Chondrocyte (in vitro differentiated cells): ENCODE results near the gene KLF8. TPM values are rescaled to one million over a fixed set of nuclear protein-coding genes. Genes with fewer than 3 reads are reported as not detected.

Source experiments
- DNase-seq: peaks from one replicate; pipeline ENCODE4 v3.0.0; 2021; ENCODE audit warnings: mixed read lengths, low spot score
- H3K27ac Mint-ChIP-seq: one replicate; pipeline ENCODE4 v1.8.0; 2021; ENCODE audit warnings: mild to moderate bottlenecking, moderate library complexity, mixed read lengths; ENCODE audit not compliant: unreplicated experiment
- H3K27me3 Mint-ChIP-seq: 2 replicates; pipeline ENCODE4 v1.8.0; 2021; ENCODE audit warnings: low read depth, mixed read lengths
- H3K36me3 Mint-ChIP-seq: 2 replicates; pipeline ENCODE4 v1.8.0; 2021; ENCODE audit warnings: low read depth, mixed read lengths
- H3K4me1 Mint-ChIP-seq: 2 replicates; pipeline ENCODE4 v1.8.0; 2021; ENCODE audit warnings: low read depth, mild to moderate bottlenecking, mixed read lengths
- H3K4me3 Mint-ChIP-seq: one replicate; pipeline ENCODE4 v1.8.0; 2021; ENCODE audit warnings: mild to moderate bottlenecking, moderate library complexity, mixed read lengths; ENCODE audit not compliant: unreplicated experiment
- H3K9me3 Mint-ChIP-seq: 2 replicates; pipeline ENCODE4 v1.8.0; 2021; ENCODE audit warnings: low read depth, mixed read lengths
- total RNA-seq: library from RNA; stranded (reverse); gene quantifications from 3 replicates; pipeline ENCODE4 v1.2.1, GENCODE V29; 2021
- TF ChIP-seq, protein P1 (sequence below): fragments of 200-600 bp; sonication (generic); IDR thresholded peaks from 2 replicates; pipeline ENCODE4 v1.5.0; 2021; ENCODE audit warnings: antibody characterized with exemption, mild to moderate bottlenecking, moderate library complexity

KLF8 gene
- total RNA-seq, 1 donor from 2014 or later: 1.4 TPM

DNA sequence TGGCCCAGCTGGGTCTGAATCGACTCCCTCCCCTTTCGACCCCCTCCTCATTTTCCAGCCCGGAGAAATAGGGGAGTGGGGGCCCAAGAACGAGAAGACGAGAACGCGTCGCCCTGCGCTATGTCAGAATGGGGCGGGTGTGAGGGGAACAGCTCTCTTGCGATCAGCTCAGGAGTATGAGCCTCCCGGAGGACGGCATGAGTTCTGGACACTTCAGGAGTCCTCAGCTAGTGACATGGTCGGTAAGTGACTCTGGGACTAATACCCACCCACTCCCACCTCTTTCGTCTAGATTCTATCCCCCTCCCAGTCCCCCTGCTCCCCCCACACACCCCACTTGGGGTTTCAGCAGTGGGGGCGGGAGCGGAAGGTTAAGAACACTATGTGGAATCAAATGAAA, 944 bp downstream of the KLF8 start:
- no peak for DNase-seq
- TF ChIP-seq, protein P1, sequence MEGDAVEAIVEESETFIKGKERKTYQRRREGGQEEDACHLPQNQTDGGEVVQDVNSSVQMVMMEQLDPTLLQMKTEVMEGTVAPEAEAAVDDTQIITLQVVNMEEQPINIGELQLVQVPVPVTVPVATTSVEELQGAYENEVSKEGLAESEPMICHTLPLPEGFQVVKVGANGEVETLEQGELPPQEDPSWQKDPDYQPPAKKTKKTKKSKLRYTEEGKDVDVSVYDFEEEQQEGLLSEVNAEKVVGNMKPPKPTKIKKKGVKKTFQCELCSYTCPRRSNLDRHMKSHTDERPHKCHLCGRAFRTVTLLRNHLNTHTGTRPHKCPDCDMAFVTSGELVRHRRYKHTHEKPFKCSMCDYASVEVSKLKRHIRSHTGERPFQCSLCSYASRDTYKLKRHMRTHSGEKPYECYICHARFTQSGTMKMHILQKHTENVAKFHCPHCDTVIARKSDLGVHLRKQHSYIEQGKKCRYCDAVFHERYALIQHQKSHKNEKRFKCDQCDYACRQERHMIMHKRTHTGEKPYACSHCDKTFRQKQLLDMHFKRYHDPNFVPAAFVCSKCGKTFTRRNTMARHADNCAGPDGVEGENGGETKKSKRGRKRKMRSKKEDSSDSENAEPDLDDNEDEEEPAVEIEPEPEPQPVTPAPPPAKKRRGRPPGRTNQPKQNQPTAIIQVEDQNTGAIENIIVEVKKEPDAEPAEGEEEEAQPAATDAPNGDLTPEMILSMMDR: no peak
- H3K4me3 Mint-ChIP-seq: peak overlapping the region; percentile 66
- peaks cover 11% of the 10 kb centered on the region for H3K27me3 Mint-ChIP-seq
- H3K27ac Mint-ChIP-seq: no peak overlapping the region
- peaks cover 2% of the 10 kb centered on the region for H3K4me1 Mint-ChIP-seq
- peaks cover 6% of the 10 kb centered on the region for H3K9me3 Mint-ChIP-seq
- no peaks in the 10 kb centered on the region for H3K36me3 Mint-ChIP-seq

DNA sequence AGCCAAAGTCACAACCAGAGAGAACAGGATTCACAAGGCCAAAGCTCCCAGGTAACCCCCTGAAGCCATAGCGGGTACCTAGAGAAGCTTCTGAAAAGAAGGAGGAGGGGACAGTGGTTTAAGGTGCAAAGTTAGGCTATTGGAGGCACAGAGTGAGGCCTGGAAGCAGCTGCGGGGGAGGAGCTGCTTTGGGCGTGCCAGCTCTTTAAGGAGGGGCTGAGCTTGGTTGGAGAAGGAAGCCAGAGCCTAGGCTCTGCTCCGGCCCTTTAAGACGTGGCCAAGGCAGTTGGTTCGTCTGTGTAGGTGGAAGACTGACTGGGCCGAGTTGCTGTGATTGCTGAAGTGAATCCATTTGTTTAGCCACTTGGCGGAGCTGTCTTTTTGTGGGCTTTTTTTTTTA, 1.5 kb downstream of the KLF8 start:
- TF ChIP-seq, protein P1: no peak
- peaks cover 2% of the 10 kb centered on the region for H3K4me1 Mint-ChIP-seq
- H3K9me3 Mint-ChIP-seq: peaks cover 6% of the 10 kb centered on the region
- H3K27me3 Mint-ChIP-seq: peaks cover 11% of the 10 kb centered on the region
- H3K27ac Mint-ChIP-seq: no peak overlapping the region
- peak overlapping the region; percentile 22 for H3K4me3 Mint-ChIP-seq
- H3K36me3 Mint-ChIP-seq: no peaks in the 10 kb centered on the region
- DNase-seq: no peak

DNA sequence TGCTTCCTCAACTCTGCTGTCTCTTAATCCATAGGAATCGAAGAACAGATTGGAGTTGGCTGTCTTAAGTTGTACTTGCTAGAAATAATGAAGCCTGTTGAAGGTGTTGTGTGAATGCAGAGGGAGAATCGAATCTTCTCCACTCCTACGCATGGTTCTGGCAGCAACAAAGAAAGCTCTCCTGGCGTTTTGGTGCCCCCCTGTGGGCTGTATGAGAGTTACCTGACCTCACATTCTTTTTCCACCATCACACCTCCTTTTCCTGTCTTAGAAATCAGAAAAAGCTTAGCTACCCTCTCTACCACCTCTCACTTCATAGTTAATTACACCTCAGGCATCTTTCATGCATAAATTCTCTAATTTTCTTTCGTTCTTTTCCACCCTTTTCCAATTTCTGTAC, 16.3 kb downstream of the KLF8 start:
- Mint-ChIP-seq H3K9me3 (peaks cover 8% of the 10 kb centered on the region), H3K27ac (no peak overlapping the region), H3K4me1 (no peaks in the 10 kb centered on the region), H3K4me3 (no peak overlapping the region), H3K36me3 (no peaks in the 10 kb centered on the region), H3K27me3 (no peaks in the 10 kb centered on the region)
- TF ChIP-seq, protein P1: peak; percentile 80
- no peak for DNase-seq

DNA sequence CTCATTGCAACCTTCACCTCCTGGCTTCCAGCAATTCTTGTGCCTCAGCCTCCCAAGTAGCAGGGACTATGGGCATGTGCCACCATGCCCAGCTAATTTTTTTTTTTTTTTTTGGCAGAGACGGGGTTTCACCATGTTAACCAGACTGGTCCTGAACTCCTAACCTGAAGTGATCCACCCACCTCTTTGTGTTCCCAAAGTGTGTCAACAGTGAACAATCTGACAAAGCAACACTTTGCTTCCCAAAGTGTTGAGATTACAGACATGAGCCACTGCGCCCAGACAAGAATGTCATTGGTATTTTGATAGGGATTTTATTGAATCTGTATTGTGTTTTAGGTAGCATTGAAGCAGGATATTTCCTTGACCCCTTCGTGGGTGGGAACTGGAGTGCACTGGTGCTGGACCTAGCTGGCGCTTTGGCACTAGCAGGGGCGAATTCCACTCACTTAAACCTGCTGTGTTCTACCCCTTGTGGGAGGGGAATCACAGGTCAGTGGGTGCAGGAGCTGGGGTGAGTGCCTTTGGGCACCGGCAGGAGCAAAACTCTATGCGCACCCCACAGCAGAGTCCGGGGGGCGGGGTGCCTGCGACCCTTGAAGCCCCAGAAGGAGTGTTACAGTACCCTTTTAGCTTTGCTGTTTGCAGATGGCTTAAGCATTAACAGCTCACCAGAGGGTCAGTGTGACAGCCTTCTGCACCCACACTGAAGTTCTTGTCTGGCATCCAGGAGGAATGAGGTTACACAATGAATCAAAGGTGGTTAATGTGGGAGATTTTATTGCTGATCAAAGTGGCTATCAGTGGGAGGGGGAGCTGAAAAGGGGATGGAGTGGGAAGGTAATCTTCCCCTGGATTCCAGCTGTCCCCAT, 21.9 kb downstream of the KLF8 start:
- no peak overlapping the region for H3K4me3 Mint-ChIP-seq
- no peaks in the 10 kb centered on the region for H3K36me3 Mint-ChIP-seq
- TF ChIP-seq, protein P1: no peak
- H3K9me3 Mint-ChIP-seq: peaks cover 29% of the 10 kb centered on the region
- H3K27ac Mint-ChIP-seq: no peak overlapping the region
- H3K27me3 Mint-ChIP-seq: no peaks in the 10 kb centered on the region
- no peak for DNase-seq
- H3K4me1 Mint-ChIP-seq: no peaks in the 10 kb centered on the region

DNA sequence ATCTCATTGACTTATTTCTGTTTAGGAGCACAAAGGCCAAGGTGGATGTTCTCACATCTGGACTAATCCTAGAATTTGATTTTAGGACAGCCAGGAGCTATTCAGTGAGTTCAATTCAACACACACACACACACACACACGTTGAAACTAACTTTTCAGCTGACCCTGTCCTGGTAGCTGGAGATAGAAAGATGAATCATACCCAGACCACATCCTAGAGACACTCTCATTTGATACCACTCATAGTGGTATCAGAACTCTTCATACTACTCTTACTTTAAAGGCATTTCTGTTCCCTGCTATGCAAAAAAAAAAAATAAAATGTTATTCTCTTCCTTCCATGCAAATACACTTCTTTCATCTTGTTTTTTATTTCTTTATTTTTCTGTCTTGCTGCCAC, 36.7 kb downstream of the KLF8 start:
- Mint-ChIP-seq H3K36me3 (no peaks in the 10 kb centered on the region), H3K27me3 (no peaks in the 10 kb centered on the region), H3K9me3 (peaks cover 6% of the 10 kb centered on the region), H3K4me3 (no peak overlapping the region), H3K27ac (no peak overlapping the region), H3K4me1 (no peaks in the 10 kb centered on the region)
- TF ChIP-seq, protein P1: no peak
- no peak for DNase-seq
